Stomach (tissue), 9 donors: ENCODE data around the gene HECW1. TPM values are rescaled to one million over a fixed set of nuclear protein-coding genes. Genes with fewer than 3 reads are reported as not detected.

Source experiments
- DNase-seq, 2 donors: peaks; one replicate each; pipeline versions ENCODE4 v3.0.0 to v3.0.0-alpha.2; 2013 to 2019
- H3K27ac ChIP-seq, 5 donors: fragments of 200-600 bp in 4 of 5; sonication (generic) in 4 of 5; one replicate each; pipeline ENCODE4 v1.5.1; 2013 to 2019; ENCODE audit warnings: mild to moderate bottlenecking in 1 of 5, moderate library complexity in 1 of 5
- H3K27me3 ChIP-seq, 3 donors: fragments of 200-600 bp; sonication (generic); one replicate each; pipeline ENCODE4 v1.5.1; 2017 to 2019; ENCODE audit warnings: mixed run types in 1 of 3
- H3K36me3 ChIP-seq, 4 donors: fragments of 200-600 bp; sonication (generic); 1 replicate in 3 of 4; 2 replicates in 1 of 4; pipeline ENCODE4 v1.5.1; 2016 to 2019
- H3K4me1 ChIP-seq, 4 donors: fragments of 200-600 bp; sonication (generic); one replicate each; pipeline ENCODE4 v1.5.1; 2016 to 2019
- H3K4me3 ChIP-seq, 4 donors: fragments of 200-600 bp; sonication (generic) in 3 of 4; one replicate each; pipeline ENCODE4 v1.5.1; 2016 to 2019; ENCODE audit warnings: mild to moderate bottlenecking in 1 of 4
- H3K9me3 ChIP-seq, 4 donors: fragments of 200-600 bp; sonication (generic); one replicate each; pipeline ENCODE4 v1.5.1; 2016 to 2019
- EP300 ChIP-seq: sonication (generic); formaldehyde crosslinking; IDR thresholded peaks from one replicate; pipeline ENCODE4 v1.6.1; 2017; ENCODE audit warnings: antibody characterized with exemption
- POLR2A ChIP-seq, 4 donors: fragments of 450-650 bp; IDR thresholded peaks; one replicate each; pipeline ENCODE4 v1.6.1; 2016; ENCODE audit warnings: antibody characterized with exemption in 4 of 4, control low read depth in 2 of 4, mild to moderate bottlenecking in 1 of 4, moderate library complexity in 1 of 4
- POLR2AphosphoS5 ChIP-seq, 3 donors: sonication (generic); formaldehyde crosslinking; IDR thresholded peaks; one replicate each; pipeline ENCODE4 v1.6.1; 2016; ENCODE audit warnings: antibody characterized with exemption in 3 of 3
- WGBS, 5 donors: extraction: QIAGEN DNeasy Blood & Tissue Kit in 3 of 5; methylation state at CpG; one replicate each; pipeline versions ENCODE4 v1.1.5 to v1.1.7; 2013 to 2018; 5-methylcytosine and 5-hydroxymethylcytosine counted together
- intact Hi-C: fragments of 100-400 bp; cut with DNase I; formaldehyde crosslinking; loops from one replicate; pipeline ENCODE4 v1.15.1; 2023; ENCODE audit warnings: low total_unique reads
- polyA plus RNA-seq, 3 donors: library from polyadenylated mRNA; stranded (reverse); fragments of 200-250 nt; gene quantifications; one replicate each; pipeline ENCODE4 v1.2.3, GENCODE V29; 2013
- total RNA-seq, 5 donors: library from RNA; depleted of rRNA; stranded (reverse); fragments of >200 nt; gene quantifications; one replicate each; pipeline versions ENCODE4 v1.1.0 to v1.2.3, GENCODE V29; 2014 to 2016
- TF ChIP-seq, protein P1 (sequence below), 7 experiments: fragments of 450-650 bp in 4 of 7; fragments of 200-600 bp in 3 of 7; sonication (generic) in 3 of 7; IDR thresholded peaks; one replicate each; pipeline ENCODE4 v1.5.1; 2016 to 2019; ENCODE audit warnings: antibody characterized with exemption in 7 of 7, control low read depth in 2 of 7, mild to moderate bottlenecking in 1 of 7
- donor health status: healthy with polysubstance abuse.
- donor health status: Bipolar disorder and iron deficiency.
- donor health status: healthy.

The HECW1 gene
- total and polyA plus RNA-seq, 8 donors = 0.29 to 11.1 (median 1.4) TPM; not detected in 1

- H3K27ac ChIP-seq = no peak overlapping the region
- 86 to 90% (median 89%) methylated on average over 8 of the region's 8 CpGs for WGBS, 5 donors
- no peaks in the 10 kb centered on the region for H3K9me3 ChIP-seq
- no peak for TF ChIP-seq POLR2A (IDR thresholded peaks at IDR 0.05)
- TF ChIP-seq POLR2AphosphoS5 (IDR thresholded peaks at IDR 0.05) = no peak
- TF ChIP-seq EP300 = no peak
- TF ChIP-seq, protein P1, sequence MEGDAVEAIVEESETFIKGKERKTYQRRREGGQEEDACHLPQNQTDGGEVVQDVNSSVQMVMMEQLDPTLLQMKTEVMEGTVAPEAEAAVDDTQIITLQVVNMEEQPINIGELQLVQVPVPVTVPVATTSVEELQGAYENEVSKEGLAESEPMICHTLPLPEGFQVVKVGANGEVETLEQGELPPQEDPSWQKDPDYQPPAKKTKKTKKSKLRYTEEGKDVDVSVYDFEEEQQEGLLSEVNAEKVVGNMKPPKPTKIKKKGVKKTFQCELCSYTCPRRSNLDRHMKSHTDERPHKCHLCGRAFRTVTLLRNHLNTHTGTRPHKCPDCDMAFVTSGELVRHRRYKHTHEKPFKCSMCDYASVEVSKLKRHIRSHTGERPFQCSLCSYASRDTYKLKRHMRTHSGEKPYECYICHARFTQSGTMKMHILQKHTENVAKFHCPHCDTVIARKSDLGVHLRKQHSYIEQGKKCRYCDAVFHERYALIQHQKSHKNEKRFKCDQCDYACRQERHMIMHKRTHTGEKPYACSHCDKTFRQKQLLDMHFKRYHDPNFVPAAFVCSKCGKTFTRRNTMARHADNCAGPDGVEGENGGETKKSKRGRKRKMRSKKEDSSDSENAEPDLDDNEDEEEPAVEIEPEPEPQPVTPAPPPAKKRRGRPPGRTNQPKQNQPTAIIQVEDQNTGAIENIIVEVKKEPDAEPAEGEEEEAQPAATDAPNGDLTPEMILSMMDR (IDR thresholded peaks at IDR 0.05) = no peak
- H3K36me3 ChIP-seq = no peaks in the 10 kb centered on the region
- no peaks in the 10 kb centered on the region for H3K4me1 ChIP-seq
- no peaks in the 10 kb centered on the region for H3K27me3 ChIP-seq
- intact Hi-C loops = no loop called here
- no peak for DNase-seq
- no peak overlapping the region for H3K4me3 ChIP-seq
These were observed 407.8 kb downstream of the HECW1 start for GRCh38 chr7:43520201-43520600.

DNA sequence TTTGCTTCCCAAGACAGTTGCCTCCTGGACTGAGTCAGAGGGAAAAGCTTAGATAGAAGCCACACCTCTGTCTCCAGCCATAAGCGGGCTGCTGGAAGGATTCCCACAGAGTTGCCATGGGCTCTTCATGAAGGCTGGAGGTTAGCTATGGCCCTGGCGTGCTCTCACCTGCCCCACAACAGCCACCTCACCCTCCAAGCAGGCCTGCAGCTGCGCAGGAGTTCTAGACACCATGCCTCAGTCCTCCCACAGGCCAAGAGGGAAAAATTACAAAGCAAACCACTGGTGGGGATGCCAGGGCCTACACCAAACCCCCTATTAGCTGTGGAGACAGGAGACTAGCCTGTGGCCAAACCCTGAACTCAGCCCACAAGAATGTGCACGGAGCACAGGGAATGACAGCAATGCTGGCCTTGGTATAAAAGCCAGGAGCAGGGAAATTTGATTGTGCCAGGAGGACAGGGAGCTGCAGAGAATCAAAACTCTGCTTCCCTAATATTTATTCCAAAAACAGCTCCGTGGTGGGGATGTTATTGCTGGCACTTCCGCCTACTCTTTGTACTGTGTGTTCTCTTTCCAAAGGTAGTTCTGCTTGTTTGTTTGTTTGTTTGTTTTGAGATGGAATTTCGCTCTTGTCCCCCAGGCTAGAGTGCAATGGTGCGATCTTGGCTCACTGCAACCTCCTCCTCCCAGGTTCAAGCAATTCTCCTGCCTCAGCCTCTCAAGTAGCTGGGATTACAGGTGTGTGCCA is 410.1 kb downstream of the HECW1 start:
- Histone ChIP-seq H3K9me3 (no peaks in the 10 kb centered on the region), H3K36me3 (no peaks in the 10 kb centered on the region), H3K27me3 (no peaks in the 10 kb centered on the region), H3K4me1 (no peaks in the 10 kb centered on the region), H3K27ac (no peak overlapping the region), H3K4me3 (no peak overlapping the region)
- DNase-seq = no peak
- 80 to 89% (median 84%) methylated on average over 7 to 8 of the region's 8 CpGs for WGBS, 5 donors
- TF ChIP-seq POLR2A (IDR thresholded peaks at IDR 0.05) = no peak
- TF ChIP-seq, protein P1 (IDR thresholded peaks at IDR 0.05) = no peak
- no peak for TF ChIP-seq POLR2AphosphoS5 (IDR thresholded peaks at IDR 0.05)
- TF ChIP-seq EP300 = no peak
- intact Hi-C loops = no loop called here

GRCh38 chr7:43528576-43529354 is 416.3 kb downstream of the HECW1 start:
- Histone ChIP-seq H3K27ac (no peak overlapping the region), H3K36me3 (no peaks in the 10 kb centered on the region), H3K4me1 (peaks cover 0 to 4% (median 0%) of the 10 kb centered on the region in 4 donors), H3K4me3 (no peak overlapping the region), H3K27me3 (no peaks in the 10 kb centered on the region), H3K9me3 (no peaks in the 10 kb centered on the region)
- TF ChIP-seq EP300 = no peak
- TF ChIP-seq POLR2A (IDR thresholded peaks at IDR 0.05) = no peak
- no peak for TF ChIP-seq POLR2AphosphoS5 (IDR thresholded peaks at IDR 0.05)
- TF ChIP-seq, protein P1 (IDR thresholded peaks at IDR 0.05) = no peak
- no peak for DNase-seq
- 82 to 88% (median 85%) methylated on average over 10 of the region's 10 CpGs for WGBS, 5 donors
- intact Hi-C loops = no loop called here

DNA sequence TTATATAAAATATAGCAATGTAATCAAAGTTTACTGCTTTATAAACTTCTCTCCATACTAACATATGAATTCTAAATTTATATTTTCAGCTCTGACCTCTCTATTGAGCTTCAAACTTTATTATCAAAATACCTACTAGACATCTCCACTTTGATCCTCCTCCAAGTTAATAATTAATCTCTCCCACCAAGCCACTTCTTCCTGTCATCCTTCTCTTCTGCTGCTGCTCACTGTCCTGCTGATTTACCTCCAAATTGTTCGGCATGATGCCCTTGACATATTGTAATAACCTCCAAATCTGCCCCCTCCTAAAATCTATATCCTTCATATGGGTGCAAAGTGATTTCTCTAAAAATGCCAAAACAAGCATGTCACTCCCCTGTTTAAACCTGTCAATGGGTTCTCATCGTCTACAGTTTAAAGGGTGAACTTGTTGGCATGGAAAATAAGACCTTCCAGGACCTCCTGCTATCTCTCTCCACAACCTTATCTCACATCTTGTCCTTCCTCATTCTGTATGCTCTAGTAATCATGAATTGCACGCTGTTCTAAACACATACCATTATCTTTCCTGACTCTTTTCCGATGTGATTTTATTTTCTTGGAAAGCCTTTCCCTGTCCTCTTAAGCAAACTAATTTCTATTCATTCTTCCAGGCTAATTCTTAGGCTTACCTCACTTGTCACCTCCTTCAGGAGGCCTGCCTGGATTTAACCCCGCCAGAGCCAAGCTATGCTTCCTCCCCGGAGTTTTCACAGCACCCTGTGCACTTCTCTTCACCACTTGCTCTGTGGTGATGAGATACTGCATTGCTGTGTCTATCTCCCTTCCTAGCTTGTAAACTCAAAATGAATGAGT is 418.3 kb downstream of the HECW1 start:
- H3K27me3 ChIP-seq = no peaks in the 10 kb centered on the region
- peaks cover 0 to 4% (median 0%) of the 10 kb centered on the region in 4 donors for H3K4me1 ChIP-seq
- DNase-seq = no peak
- intact Hi-C loops = no loop called here
- no peaks in the 10 kb centered on the region for H3K9me3 ChIP-seq
- no peaks in the 10 kb centered on the region for H3K36me3 ChIP-seq
- TF ChIP-seq POLR2A (IDR thresholded peaks at IDR 0.05) = no peak
- TF ChIP-seq EP300 = no peak
- TF ChIP-seq, protein P1 (IDR thresholded peaks at IDR 0.05) = no peak
- no peak for TF ChIP-seq POLR2AphosphoS5 (IDR thresholded peaks at IDR 0.05)
- 51 to 62% (median 57%) methylated on average over 6 of the region's 6 CpGs for WGBS, 5 donors
- H3K4me3 ChIP-seq = no peak overlapping the region
- no peak overlapping the region for H3K27ac ChIP-seq
